IMR-90 (cell line): ENCODE measurements around the gene GATA5. TPM values are rescaled to one million over a fixed set of nuclear protein-coding genes. Genes with fewer than 3 reads are reported as not detected.

Experiments used
- ATAC-seq: fragments of 200-7000 bp; cut with Tn5 transposase; 2 replicates; pipeline ENCODE4 v1.9.1; 2020; ENCODE audit warnings: low read depth, mild to moderate bottlenecking, moderate library complexity
- BruUV-seq: library from RNA; stranded (reverse); fragments of 400-500 nt; replicated peaks from 2 replicates; lab custom pipeline; 2021; lab: Mats Ljungman, UMichigan
- CTCF ChIA-PET: fragments of 300-600 bp; formaldehyde crosslinking; extraction: SDS; loops from one replicate; lab custom pipeline; 2021; ENCODE audit warnings: antibody characterized with exemption; lab: Yijun Ruan, JAX
- POLR2A ChIA-PET: fragments of 300-600 bp; sonication (Branson Sonifier 250); formaldehyde crosslinking; loops from one replicate; lab custom pipeline; 2022; ENCODE audit warnings: antibody characterized with exemption; ENCODE audit not compliant: unreplicated experiment; lab: Charles Lee
- DNase-seq: peaks from one replicate; pipeline ENCODE4 v3.0.0; 2013
- H2AFZ ChIP-seq: replicated peaks from 2 replicates; pipeline ENCODE3; 2013; ENCODE audit warnings: low read length, mild to moderate bottlenecking; ENCODE audit not compliant: poor library complexity
- H2AK5ac ChIP-seq: 2 replicates; pipeline ENCODE4 v1.6.1; 2013; ENCODE audit warnings: low read depth, low read length, inconsistent platforms
- H2AK9ac ChIP-seq: replicated peaks from 2 replicates; pipeline ENCODE3; 2013; ENCODE audit warnings: mild to moderate bottlenecking, low read depth, low read length, moderate library complexity; ENCODE audit not compliant: poor library complexity
- H2BK120ac ChIP-seq: 2 replicates; pipeline ENCODE4 v1.6.1; 2013; ENCODE audit warnings: low read depth, low read length, inconsistent platforms
- H2BK15ac ChIP-seq: 3 replicates; pipeline ENCODE4 v1.6.1; 2013; ENCODE audit warnings: low read depth, low read length, inconsistent platforms
- H2BK20ac ChIP-seq: 2 replicates; pipeline ENCODE4 v1.6.1; 2013; ENCODE audit warnings: low read depth, mild to moderate bottlenecking, inconsistent platforms, low read length, moderate library complexity
- H2BK5ac ChIP-seq: 2 replicates; pipeline ENCODE4 v1.6.1; 2013; ENCODE audit warnings: mild to moderate bottlenecking, low read depth, low read length, inconsistent platforms; ENCODE audit not compliant: poor library complexity, severe bottlenecking
- H3K14ac ChIP-seq: replicated peaks from 2 replicates; pipeline ENCODE4 v1.6.1; 2013; ENCODE audit warnings: low read depth, low read length, inconsistent platforms
- H3K18ac ChIP-seq: 2 replicates; pipeline ENCODE4 v1.6.1; 2013; ENCODE audit warnings: low read depth, low read length, control low read depth
- H3K23ac ChIP-seq: 2 replicates; pipeline ENCODE4 v1.6.1; 2013; ENCODE audit warnings: low read depth, low read length, inconsistent platforms
- H3K27ac ChIP-seq: 2 replicates; pipeline ENCODE4 v1.5.1; 2013; ENCODE audit warnings: mild to moderate bottlenecking, control low read depth, low read length; ENCODE audit not compliant: insufficient read depth
- H3K27me3 ChIP-seq: 2 replicates; pipeline ENCODE4 v1.6.1; 2013; ENCODE audit warnings: low read length; ENCODE audit not compliant: control insufficient read depth, insufficient read depth
- H3K36me3 ChIP-seq: 2 replicates; pipeline ENCODE4 v1.6.1; 2013; ENCODE audit warnings: low read length, mixed read lengths; ENCODE audit not compliant: control insufficient read depth, insufficient read depth
- H3K4ac ChIP-seq: 2 replicates; pipeline ENCODE4 v1.6.1; 2013; ENCODE audit warnings: low read depth, low read length, inconsistent platforms
- H3K4me1 ChIP-seq: 2 replicates; pipeline ENCODE4 v1.6.1; 2013; ENCODE audit warnings: low read length, mixed read lengths; ENCODE audit not compliant: control insufficient read depth, insufficient read depth
- H3K4me2 ChIP-seq: 2 replicates; pipeline ENCODE4 v1.6.1; 2013; ENCODE audit warnings: low read depth, mild to moderate bottlenecking, control low read depth, low read length, moderate library complexity
- H3K4me3 ChIP-seq: 2 replicates; pipeline ENCODE4 v1.5.1; 2013; ENCODE audit warnings: low read depth, mild to moderate bottlenecking, control low read depth, low read length, moderate library complexity; ENCODE audit not compliant: insufficient read depth
- H3K56ac ChIP-seq: 2 replicates; pipeline ENCODE4 v1.6.1; 2013; ENCODE audit warnings: low read length, inconsistent platforms; ENCODE audit not compliant: insufficient read depth; ENCODE audit errors: extremely low read depth
- H3K79me1 ChIP-seq, 2 experiments: 2 replicates each; pipeline ENCODE4 v1.6.1; 2013; ENCODE audit warnings: low read length in 2 of 2, inconsistent platforms in 1 of 2, low read depth in 1 of 2
- H3K9ac ChIP-seq: 2 replicates; pipeline ENCODE4 v1.6.1; 2013; ENCODE audit warnings: low read depth, low read length, control low read depth
- H3K9me1 ChIP-seq: 2 replicates; pipeline ENCODE4 v1.6.1; 2013; ENCODE audit warnings: low read length, inconsistent platforms; ENCODE audit not compliant: insufficient read depth
- H3K9me3 ChIP-seq: 2 replicates; pipeline ENCODE4 v1.6.1; 2013; ENCODE audit warnings: low read length; ENCODE audit not compliant: control insufficient read depth, insufficient read depth
- H4K20me1 ChIP-seq: 2 replicates; pipeline ENCODE4 v1.6.1; 2013; ENCODE audit warnings: low read length, inconsistent platforms; ENCODE audit not compliant: insufficient read depth
- H4K5ac ChIP-seq: 2 replicates; pipeline ENCODE4 v1.6.1; 2013; ENCODE audit warnings: mild to moderate bottlenecking, low read depth, low read length, control low read depth
- H4K8ac ChIP-seq, 2 experiments: 2 replicates each; pipeline ENCODE4 v1.6.1; 2013; ENCODE audit warnings: low read depth in 2 of 2, low read length in 2 of 2, control low read depth in 1 of 2, inconsistent platforms in 1 of 2
- H4K91ac ChIP-seq: 2 replicates; pipeline ENCODE4 v1.6.1; 2013; ENCODE audit warnings: low read depth, low read length, inconsistent platforms; ENCODE audit not compliant: insufficient read depth
- BHLHE40 ChIP-seq: fragments of 150-350 bp; IDR thresholded peaks from 2 replicates; pipeline ENCODE4 v1.6.1; 2016; ENCODE audit warnings: mild to moderate bottlenecking, low read depth, low read length
- CEBPB ChIP-seq: IDR thresholded peaks from 2 replicates; pipeline ENCODE4 v1.6.1; 2012; ENCODE audit warnings: low read depth, low read length, improper control_type of control experiment
- CHD1 ChIP-seq: IDR thresholded peaks from 2 replicates; pipeline ENCODE4 v1.6.1; 2012; ENCODE audit warnings: low read depth, low read length, improper control_type of control experiment
- FOS ChIP-seq: fragments of 150-350 bp; IDR thresholded peaks from 2 replicates; pipeline ENCODE4 v1.6.1; 2016; ENCODE audit warnings: low read depth, low read length
- MAFK ChIP-seq: IDR thresholded peaks from 2 replicates; pipeline ENCODE4 v1.6.1; 2012; ENCODE audit warnings: low read depth, low read length, improper control_type of control experiment
- MAZ ChIP-seq: IDR thresholded peaks from 2 replicates; pipeline ENCODE4 v1.6.1; 2012; ENCODE audit warnings: low read depth, mild to moderate bottlenecking, low read length, improper control_type of control experiment, moderate library complexity, borderline replicate concordance
- MXI1 ChIP-seq: IDR thresholded peaks from 2 replicates; pipeline ENCODE4 v1.6.1; 2012; ENCODE audit warnings: low read depth, mild to moderate bottlenecking, low read length, moderate library complexity, borderline replicate concordance
- NFE2L2 ChIP-seq: fragments of 150-350 bp; IDR thresholded peaks from 2 replicates; pipeline ENCODE4 v1.6.1; 2016; ENCODE audit warnings: low read depth, mild to moderate bottlenecking, low read length
- POLR2A ChIP-seq: IDR thresholded peaks from 2 replicates; pipeline ENCODE4 v1.6.1; 2012; ENCODE audit warnings: mild to moderate bottlenecking, low read depth, low read length
- RAD21 ChIP-seq: IDR thresholded peaks from 2 replicates; pipeline ENCODE4 v1.6.1; 2012; ENCODE audit warnings: low read length, improper control_type of control experiment
- RCOR1 ChIP-seq: IDR thresholded peaks from 2 replicates; pipeline ENCODE4 v1.6.1; 2012; ENCODE audit warnings: mild to moderate bottlenecking, low read length, improper control_type of control experiment; ENCODE audit not compliant: insufficient replicate concordance
- RFX5 ChIP-seq: IDR thresholded peaks from 2 replicates; pipeline ENCODE4 v1.8.0; 2012; ENCODE audit warnings: low read depth, mild to moderate bottlenecking, low read length, moderate library complexity
- SMC3 ChIP-seq: fragments of 150-350 bp; IDR thresholded peaks from 2 replicates; pipeline ENCODE4 v1.6.1; 2016; ENCODE audit warnings: low read depth, mild to moderate bottlenecking, antibody characterized with exemption, low read length, moderate library complexity
- WGBS, 2 experiments: methylation state at CpG; one replicate each; pipeline versions ENCODE4 v1.1.5 to v1.1.7; 2013; ENCODE audit warnings: missing lambda C conversion rate in 2 of 2; ENCODE audit not compliant: insufficient read length in 1 of 2; ENCODE audit errors: extremely low coverage in 2 of 2; 5-methylcytosine and 5-hydroxymethylcytosine counted together
- dilution Hi-C: fragments of 300-500 bp; cut with HindIII; formaldehyde crosslinking; loops from one replicate; pipeline ENCODE4 v1.14.3; 2018; ENCODE audit warnings: low sequenced_read_pairs; ENCODE audit not compliant: unreplicated experiment
- in situ Hi-C: fragments of 300-500 bp; cut with MboI; formaldehyde crosslinking; loops from 3 replicates; pipeline ENCODE4 v1.14.3; 2019; ENCODE audit warnings: low sequenced_read_pairs, inconsistent platforms, mixed read lengths
- intact Hi-C: fragments of 100-400 bp; cut with micrococcal nuclease; formaldehyde crosslinking; loops from 2 replicates; pipeline ENCODE4 v1.10.0; 2022
- polyA plus RNA-seq, 3 experiments: library from polyadenylated mRNA; depleted of rRNA; stranded (reverse); fragments of >200 nt; gene quantifications; 2 replicates each; pipeline ENCODE4 v1.2.3, GENCODE V29; 2012; ENCODE audit warnings: low replicate concordance in 1 of 3
- total RNA-seq: library from RNA; depleted of rRNA; stranded (reverse); fragments of >200 nt; gene quantifications from 2 replicates; pipeline ENCODE4 v1.2.3, GENCODE V29; 2012
- TF ChIP-seq, protein P1 (sequence below): fragments of 150-350 bp; IDR thresholded peaks from 2 replicates; pipeline ENCODE4 v1.6.1; 2016; ENCODE audit warnings: low read depth, mild to moderate bottlenecking, low read length, moderate library complexity, borderline replicate concordance
- TF ChIP-seq, protein P2 (sequence below): fragments of 150-350 bp; IDR thresholded peaks from 2 replicates; pipeline ENCODE4 v1.6.1; 2017; ENCODE audit warnings: mild to moderate bottlenecking, antibody characterized with exemption, low read length, low read depth

GATA5 gene
- total and polyA plus RNA-seq, 2 of the 4 experiments (the other 2 are of a cell fraction): not detected

DNA sequence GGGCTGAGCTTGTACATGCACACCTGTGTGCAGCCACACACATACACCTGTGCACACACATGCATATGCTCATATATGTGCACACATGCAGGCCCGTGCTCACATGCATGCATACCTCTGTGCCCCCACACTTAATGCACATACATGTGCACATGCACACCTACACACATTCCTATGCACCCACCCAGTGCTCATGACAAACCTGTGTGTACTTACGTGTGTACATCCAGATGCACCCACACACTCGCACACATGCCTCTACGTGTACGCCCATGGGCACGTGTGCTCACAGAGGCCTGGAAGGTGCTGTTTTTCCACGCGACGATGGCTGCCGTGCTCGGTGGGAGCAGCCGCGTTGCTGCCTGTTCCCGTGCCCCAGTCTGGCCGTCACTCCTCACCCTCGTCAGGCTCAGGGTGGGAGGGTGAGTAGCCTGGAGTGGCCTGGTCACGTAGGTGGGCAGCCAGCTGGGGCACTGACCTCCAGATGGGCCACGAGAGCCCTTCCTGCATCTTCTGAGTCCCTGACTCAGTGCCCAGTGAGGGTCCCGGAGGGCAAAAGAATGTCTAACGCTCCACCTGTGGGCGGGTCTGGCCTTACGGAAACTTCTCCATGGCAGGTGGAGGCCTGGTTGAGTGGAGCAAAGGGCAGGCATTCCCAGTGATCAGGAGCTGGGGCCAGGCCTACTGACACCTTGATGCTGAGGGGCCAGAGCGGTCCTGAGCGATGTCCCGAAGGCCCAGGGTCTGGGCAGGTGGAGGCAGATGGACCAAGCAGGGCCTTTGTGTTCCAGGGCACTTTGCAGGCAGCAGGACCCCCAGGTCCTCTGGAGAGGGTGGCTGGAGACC lies 8.0 kb upstream of the GATA5 start:
- H2BK120ac ChIP-seq: no peak overlapping the region
- H3K4me3 ChIP-seq: no peak overlapping the region
- H3K9me1 ChIP-seq: no peaks in the 10 kb centered on the region
- H2AK5ac ChIP-seq: no peak overlapping the region
- peaks cover 96% of the 10 kb centered on the region for H3K27me3 ChIP-seq
- H3K79me1 ChIP-seq: no peaks in the 10 kb centered on the region
- dilution Hi-C loops (no loop called here), intact Hi-C loops (no loop called here), in situ Hi-C loops (no loop called here)
- no peak overlapping the region for H3K23ac ChIP-seq
- no peak overlapping the region for H2BK15ac ChIP-seq
- no peak overlapping the region for H4K5ac ChIP-seq
- no peaks in the 10 kb centered on the region for H4K20me1 ChIP-seq
- H2AK9ac ChIP-seq: no peak overlapping the region
- no peak overlapping the region for H4K8ac ChIP-seq
- no peak overlapping the region for H3K4ac ChIP-seq
- no peak overlapping the region for H3K56ac ChIP-seq
- ChIA-PET CTCF (no interaction called here), POLR2A (no interaction called here)
- no peak overlapping the region for H3K18ac ChIP-seq
- H2BK20ac ChIP-seq: no peak overlapping the region
- H3K27ac ChIP-seq: no peak overlapping the region
- H3K4me1 ChIP-seq: no peaks in the 10 kb centered on the region
- DNase-seq: no peak
- no peak overlapping the region for H4K91ac ChIP-seq
- WGBS, 2 experiments: 70% methylated on average over 12 of the region's 25 CpGs; no CpG with 5 or more reads in 1 of the 2 experiments
- H3K9ac ChIP-seq: no peak overlapping the region
- H2AFZ ChIP-seq: no peak overlapping the region
- ATAC-seq: no peak
- H3K36me3 ChIP-seq: no peaks in the 10 kb centered on the region
- H2BK5ac ChIP-seq: no peak overlapping the region
- no peaks in the 10 kb centered on the region for H3K9me3 ChIP-seq
- H3K14ac ChIP-seq: no peak overlapping the region
- BruUV-seq: no TSS peak
- no peak overlapping the region for H3K4me2 ChIP-seq
- TF ChIP-seq POLR2A (no peak), BHLHE40 (no peak), SMC3 (no peak), MAFK (no peak), RCOR1 (no peak), CEBPB (no peak), CHD1 (no peak), MAZ (no peak), NFE2L2 (no peak), RAD21 (no peak), MXI1 (no peak), RFX5 (no peak), FOS (no peak)
- TF ChIP-seq, protein P1, sequence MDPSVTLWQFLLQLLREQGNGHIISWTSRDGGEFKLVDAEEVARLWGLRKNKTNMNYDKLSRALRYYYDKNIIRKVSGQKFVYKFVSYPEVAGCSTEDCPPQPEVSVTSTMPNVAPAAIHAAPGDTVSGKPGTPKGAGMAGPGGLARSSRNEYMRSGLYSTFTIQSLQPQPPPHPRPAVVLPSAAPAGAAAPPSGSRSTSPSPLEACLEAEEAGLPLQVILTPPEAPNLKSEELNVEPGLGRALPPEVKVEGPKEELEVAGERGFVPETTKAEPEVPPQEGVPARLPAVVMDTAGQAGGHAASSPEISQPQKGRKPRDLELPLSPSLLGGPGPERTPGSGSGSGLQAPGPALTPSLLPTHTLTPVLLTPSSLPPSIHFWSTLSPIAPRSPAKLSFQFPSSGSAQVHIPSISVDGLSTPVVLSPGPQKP: no peak
- TF ChIP-seq, protein P2, sequence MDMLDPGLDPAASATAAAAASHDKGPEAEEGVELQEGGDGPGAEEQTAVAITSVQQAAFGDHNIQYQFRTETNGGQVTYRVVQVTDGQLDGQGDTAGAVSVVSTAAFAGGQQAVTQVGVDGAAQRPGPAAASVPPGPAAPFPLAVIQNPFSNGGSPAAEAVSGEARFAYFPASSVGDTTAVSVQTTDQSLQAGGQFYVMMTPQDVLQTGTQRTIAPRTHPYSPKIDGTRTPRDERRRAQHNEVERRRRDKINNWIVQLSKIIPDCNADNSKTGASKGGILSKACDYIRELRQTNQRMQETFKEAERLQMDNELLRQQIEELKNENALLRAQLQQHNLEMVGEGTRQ: no peak
